Activated CD4-positive, alpha-beta T cell treated with anti-CD3 and anti-CD28 coated beads for 36 hours (primary cell): ENCODE results near the gene RBM38. TPM values are rescaled to one million over a fixed set of nuclear protein-coding genes. Genes with fewer than 3 reads are reported as not detected.

Experiments
- ATAC-seq: fragments of 200-7000 bp; cut with Tn5 transposase; one replicate; pipeline ENCODE4 v1.10.0; 2021; ENCODE audit warnings: mild to moderate bottlenecking, moderate library complexity
- CTCF ChIA-PET: fragments of 350-600 bp; sonication (Branson Sonifier 250); formaldehyde crosslinking; loops from one replicate; lab custom pipeline; 2021; ENCODE audit warnings: antibody characterized with exemption; lab: Charles Lee
- POLR2A ChIA-PET: fragments of 350-600 bp; sonication (Branson Sonifier 250); formaldehyde crosslinking; loops from one replicate; lab custom pipeline; 2021; ENCODE audit warnings: antibody characterized with exemption, inconsistent platforms; lab: Charles Lee
- DNase-seq: peaks from one replicate; pipeline ENCODE4 v3.0.0-alpha.2; 2020
- H3K27ac Mint-ChIP-seq: one replicate; pipeline ENCODE4 v1.8.0; 2021; ENCODE audit warnings: mixed read lengths
- H3K27me3 Mint-ChIP-seq: one replicate; pipeline ENCODE4 v1.8.0; 2021; ENCODE audit warnings: mixed read lengths
- H3K36me3 Mint-ChIP-seq: one replicate; pipeline ENCODE4 v1.8.0; 2021; ENCODE audit warnings: low read depth, mixed read lengths
- H3K4me1 Mint-ChIP-seq: one replicate; pipeline ENCODE4 v1.8.0; 2021; ENCODE audit warnings: mixed read lengths
- H3K4me3 Mint-ChIP-seq: one replicate; pipeline ENCODE4 v1.8.0; 2021; ENCODE audit warnings: mild to moderate bottlenecking, moderate library complexity, mixed read lengths
- H3K9me3 Mint-ChIP-seq: one replicate; pipeline ENCODE4 v1.8.0; 2021; ENCODE audit warnings: low read depth, mixed read lengths
- intact Hi-C, 2 experiments: fragments of 100-400 bp; cut with DNase I in 1 of 2; cut with micrococcal nuclease in 1 of 2; formaldehyde crosslinking; loops; one replicate each; pipeline versions ENCODE4 v1.14.2 to v1.15.1; 2022 to 2024; cut with DNase I, micrococcal nuclease
- total RNA-seq, 2 experiments: library from RNA; stranded (reverse); gene quantifications; one replicate each; pipeline ENCODE4 v1.2.3, GENCODE V29; 2021

RBM38 gene
- total RNA-seq, 2 experiments from 2014 or later: 96.5 to 101 TPM

DNA sequence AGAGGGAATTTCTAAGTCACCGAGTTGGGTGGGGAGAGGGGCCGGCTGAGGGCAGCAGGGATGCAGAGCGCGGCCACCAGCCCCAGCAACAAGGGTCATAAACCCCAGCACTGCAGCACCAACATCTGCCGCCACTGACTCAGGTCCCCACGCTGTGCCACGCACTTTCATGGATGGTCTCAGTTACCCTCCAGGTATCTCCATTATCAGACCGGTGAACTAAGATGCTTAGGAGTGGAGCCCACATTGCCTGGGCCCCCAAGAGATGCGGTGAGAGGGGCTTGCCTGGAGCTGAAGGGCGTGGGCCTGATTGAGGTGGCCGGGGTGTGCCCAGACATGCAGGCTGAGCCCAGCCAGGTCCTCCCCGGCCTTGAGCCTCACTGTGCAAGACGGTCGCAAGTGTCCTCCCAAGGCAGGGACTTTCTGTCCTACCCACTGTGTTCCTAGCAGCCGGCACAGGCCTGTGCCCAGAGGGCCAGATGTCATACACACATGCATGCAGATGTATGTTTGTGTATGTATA is 19.3 kb downstream of the RBM38 start:
- CTCF ChIA-PET: no interaction called here
- ATAC-seq (no peak), DNase-seq (no peak)
- Mint-ChIP-seq H3K9me3 (no peaks in the 10 kb centered on the region), H3K4me3 (no peak overlapping the region), H3K27me3 (no peaks in the 10 kb centered on the region), H3K36me3 (peaks cover 25% of the 10 kb centered on the region), H3K27ac (no peak overlapping the region), H3K4me1 (peaks cover 3% of the 10 kb centered on the region)
- intact Hi-C loops: no loop called here
- POLR2A ChIA-PET: no interaction called here

GRCh38 chr20:57410924-57411323 is 19.7 kb downstream of the RBM38 start:
- peaks cover 25% of the 10 kb centered on the region for H3K36me3 Mint-ChIP-seq
- no peak for DNase-seq
- CTCF ChIA-PET: no interaction called here
- H3K9me3 Mint-ChIP-seq: no peaks in the 10 kb centered on the region
- H3K27ac Mint-ChIP-seq: no peak overlapping the region
- POLR2A ChIA-PET: no interaction called here
- no peaks in the 10 kb centered on the region for H3K27me3 Mint-ChIP-seq
- H3K4me1 Mint-ChIP-seq: peaks cover 3% of the 10 kb centered on the region
- no peak overlapping the region for H3K4me3 Mint-ChIP-seq
- intact Hi-C loops: no loop called here
- ATAC-seq: no peak

GRCh38 chr20:57411406-57412283 is 20.4 kb downstream of the RBM38 start:
- CTCF ChIA-PET: interaction anchor here (2.0 to 2.3 kb wide), 2 partner anchors 14 to 87 kb away, joined by 8 to 12 read pairs; no protein-coding TSS in a partner anchor
- ATAC-seq (no peak), DNase-seq (no peak)
- no peak overlapping the region for H3K27ac Mint-ChIP-seq
- intact Hi-C loops: no loop called here
- H3K27me3 Mint-ChIP-seq: no peaks in the 10 kb centered on the region
- H3K9me3 Mint-ChIP-seq: no peaks in the 10 kb centered on the region
- POLR2A ChIA-PET: interaction anchor here (1.3 kb wide), 1 partner anchor 13 kb away, joined by 6 read pairs; no protein-coding TSS in a partner anchor
- peaks cover 25% of the 10 kb centered on the region for H3K36me3 Mint-ChIP-seq
- peaks cover 3% of the 10 kb centered on the region for H3K4me1 Mint-ChIP-seq
- H3K4me3 Mint-ChIP-seq: no peak overlapping the region

GRCh38 chr20:57412347-57413029 is 21.3 kb downstream of the RBM38 start:
- CTCF ChIA-PET: interaction anchor here (0.7 to 2.3 kb wide), 5 partner anchors 8 to 86 kb away, joined by 3 to 12 read pairs (median 8); no protein-coding TSS in a partner anchor

DNA sequence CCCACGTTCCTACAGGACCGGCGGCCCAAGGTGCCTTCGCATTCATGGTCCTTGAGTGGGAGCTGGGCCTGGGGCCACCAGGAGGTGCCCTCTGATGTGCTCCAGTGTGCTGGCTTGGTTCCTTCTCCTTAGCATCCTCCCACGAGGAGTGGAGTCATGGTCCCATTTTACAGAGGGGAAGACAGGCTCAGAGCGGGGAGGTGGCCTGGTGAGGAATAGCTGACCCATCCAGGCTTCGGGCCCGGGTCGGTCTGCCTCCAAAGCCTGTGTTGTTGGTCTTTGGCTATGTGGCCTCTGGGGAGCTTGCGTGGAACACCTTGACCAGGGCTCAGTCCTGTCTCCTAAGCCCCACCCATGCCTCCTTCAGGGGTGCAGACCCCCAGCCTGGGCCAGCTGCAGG is 22.8 kb downstream of the RBM38 start:
- H3K36me3 Mint-ChIP-seq: peaks cover 7% of the 10 kb centered on the region
- H3K4me1 Mint-ChIP-seq: peaks cover 3% of the 10 kb centered on the region
- H3K9me3 Mint-ChIP-seq: no peaks in the 10 kb centered on the region
- POLR2A ChIA-PET: interaction anchor here (1.0 kb wide), 1 partner anchor 22 kb away, joined by 3 read pairs; no protein-coding TSS in a partner anchor
- ATAC-seq (no peak), DNase-seq (no peak)
- no peak overlapping the region for H3K27ac Mint-ChIP-seq
- intact Hi-C loops: no loop called here
- CTCF ChIA-PET: interaction anchor here (0.8 to 2.0 kb wide), 3 partner anchors 10 to 16 kb away, joined by 3 to 8 read pairs (median 3); no protein-coding TSS in a partner anchor
- no peak overlapping the region for H3K4me3 Mint-ChIP-seq
- no peaks in the 10 kb centered on the region for H3K27me3 Mint-ChIP-seq

More at GRCh38 chr20:57412347-57413029, 21.3 kb downstream of the RBM38 start:
- Mint-ChIP-seq H3K4me3 (no peak overlapping the region), H3K27me3 (no peaks in the 10 kb centered on the region), H3K4me1 (peaks cover 3% of the 10 kb centered on the region), H3K27ac (no peak overlapping the region), H3K9me3 (no peaks in the 10 kb centered on the region), H3K36me3 (peaks cover 19% of the 10 kb centered on the region)
- POLR2A ChIA-PET: interaction anchor here (0.7 to 1.3 kb wide), 2 partner anchors 11 to 14 kb away, joined by 3 to 6 read pairs; no protein-coding TSS in a partner anchor
- DNase-seq (peak; percentile 40), ATAC-seq (peak; percentile 43)
- intact Hi-C loops: no loop called here

- H3K4me1 Mint-ChIP-seq: peaks cover 3% of the 10 kb centered on the region
- ChIA-PET POLR2A (no interaction called here), CTCF (no interaction called here)
- DNase-seq (no peak), ATAC-seq (no peak)
- intact Hi-C loops: no loop called here
- no peak overlapping the region for H3K27ac Mint-ChIP-seq
- no peaks in the 10 kb centered on the region for H3K9me3 Mint-ChIP-seq
- H3K4me3 Mint-ChIP-seq: no peak overlapping the region
- H3K36me3 Mint-ChIP-seq: no peaks in the 10 kb centered on the region
- no peaks in the 10 kb centered on the region for H3K27me3 Mint-ChIP-seq
Measured at GRCh38 chr20:57414867-57415592, 23.8 kb downstream of the RBM38 start.

- no peak overlapping the region for H3K4me3 Mint-ChIP-seq
- ATAC-seq (no peak), DNase-seq (no peak)
- no peak overlapping the region for H3K27ac Mint-ChIP-seq
- POLR2A ChIA-PET: no interaction called here
- H3K36me3 Mint-ChIP-seq: no peaks in the 10 kb centered on the region
- H3K9me3 Mint-ChIP-seq: no peaks in the 10 kb centered on the region
- H3K4me1 Mint-ChIP-seq: peaks cover 3% of the 10 kb centered on the region
- intact Hi-C loops: no loop called here
- CTCF ChIA-PET: no interaction called here
- no peaks in the 10 kb centered on the region for H3K27me3 Mint-ChIP-seq
Measured at GRCh38 chr20:57415771-57416170, 24.6 kb downstream of the RBM38 start.

GRCh38 chr20:57416296-57417022 is 25.3 kb downstream of the RBM38 start:
- intact Hi-C loops: no loop called here
- CTCF ChIA-PET: no interaction called here
- H3K4me3 Mint-ChIP-seq: no peak overlapping the region
- no peak for DNase-seq
- no peak for ATAC-seq
- H3K27me3 Mint-ChIP-seq: no peaks in the 10 kb centered on the region
- no peaks in the 10 kb centered on the region for H3K36me3 Mint-ChIP-seq
- POLR2A ChIA-PET: no interaction called here
- H3K9me3 Mint-ChIP-seq: no peaks in the 10 kb centered on the region
- H3K27ac Mint-ChIP-seq: no peak overlapping the region
- H3K4me1 Mint-ChIP-seq: no peaks in the 10 kb centered on the region

DNA sequence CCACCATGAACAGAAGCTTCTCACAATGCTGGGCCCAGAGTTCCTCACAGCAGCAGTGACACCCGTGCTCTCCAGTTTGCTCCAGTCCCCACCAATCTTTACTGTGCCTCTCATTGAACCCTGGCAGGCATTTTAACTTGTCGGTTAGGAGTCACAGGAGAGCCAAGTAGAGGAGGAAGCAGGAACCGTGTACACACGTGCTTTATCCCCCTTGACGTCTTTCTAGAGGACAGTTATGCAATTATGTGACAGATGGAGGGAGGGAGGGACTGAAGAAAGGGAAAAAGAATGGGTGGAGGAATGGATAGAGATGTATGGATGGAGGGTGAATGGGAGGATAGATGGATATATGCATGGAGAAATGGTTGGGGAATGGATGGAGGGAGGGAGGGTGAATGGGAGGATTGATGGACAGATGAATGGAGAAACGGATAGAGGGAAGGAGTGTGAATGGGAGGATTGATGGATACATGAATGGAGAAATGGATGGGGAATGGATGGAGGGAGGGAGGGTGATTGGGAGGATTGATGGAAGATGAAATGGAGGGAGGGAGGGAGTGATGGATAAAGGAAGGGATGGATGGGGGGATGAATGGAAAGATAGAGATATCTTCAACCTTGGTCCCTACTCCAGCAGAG is 26.0 kb downstream of the RBM38 start:
- DNase-seq: no peak
- H3K9me3 Mint-ChIP-seq: no peaks in the 10 kb centered on the region
- no peaks in the 10 kb centered on the region for H3K36me3 Mint-ChIP-seq

More for the DNA sequence above, 26.0 kb downstream of the RBM38 start:
- no peak for ATAC-seq
- POLR2A ChIA-PET: no interaction called here
- intact Hi-C loops: no loop called here
- H3K27me3 Mint-ChIP-seq: no peaks in the 10 kb centered on the region
- no peaks in the 10 kb centered on the region for H3K4me1 Mint-ChIP-seq
- CTCF ChIA-PET: no interaction called here
- H3K4me3 Mint-ChIP-seq: no peak overlapping the region
- no peak overlapping the region for H3K27ac Mint-ChIP-seq
